Testis (tissue), 3 donors: ENCODE results near the gene GMEB2. TPM values are rescaled to one million over a fixed set of nuclear protein-coding genes. Genes with fewer than 3 reads are reported as not detected.

Experiments
- DNase-seq: peaks from one replicate; pipeline ENCODE4 v3.0.0-alpha.2; 2019
- H3K27ac ChIP-seq, 2 donors: fragments of 200-600 bp; sonication (generic); one replicate each; pipeline ENCODE4 v1.5.1; 2019
- H3K27me3 ChIP-seq: fragments of 200-600 bp; sonication (generic); one replicate; pipeline ENCODE4 v1.5.1; 2019
- H3K36me3 ChIP-seq: fragments of 200-600 bp; sonication (generic); one replicate; pipeline ENCODE4 v1.5.1; 2017; ENCODE audit warnings: low read depth; ENCODE audit errors: missing control alignments
- H3K4me1 ChIP-seq: fragments of 200-600 bp; sonication (generic); one replicate; pipeline ENCODE4 v1.5.1; 2019
- H3K4me3 ChIP-seq, 2 donors: fragments of 200-600 bp; sonication (generic); one replicate each; pipeline ENCODE4 v1.5.1; 2017 to 2019
- H3K9me3 ChIP-seq: fragments of 200-600 bp; sonication (generic); one replicate; pipeline ENCODE4 v1.5.1; 2017
- POLR2A ChIP-seq: fragments of 450-650 bp; IDR thresholded peaks from one replicate; pipeline ENCODE4 v1.6.1; 2017; ENCODE audit warnings: antibody characterized with exemption, mild to moderate bottlenecking, moderate library complexity
- WGBS, 2 donors: methylation state at CpG; one replicate each; pipeline ENCODE4 v1.1.5; 2018; 5-methylcytosine and 5-hydroxymethylcytosine counted together
- intact Hi-C: fragments of 100-400 bp; cut with DNase I; formaldehyde crosslinking; loops from one replicate; pipeline ENCODE4 v1.15.1; 2023; ENCODE audit warnings: low total_unique reads
- polyA plus RNA-seq: library from polyadenylated mRNA; stranded (reverse); fragments of 350-450 nt; fragmentation: Illumina TruSeq; extraction: RNeasy Lipid Tissue Mini Kit (QIAGEN cat#74804); gene quantifications from one replicate; pipeline ENCODE4 v1.2.3, GENCODE V29; 2014; ENCODE audit warnings: low read depth, low replicate concordance; ENCODE audit not compliant: insufficient read depth
- total RNA-seq, 2 donors: library from RNA; depleted of rRNA; stranded (reverse); fragments of >200 nt; gene quantifications; one replicate each; pipeline ENCODE4 v1.2.3, GENCODE V29; 2016
- TF ChIP-seq, protein P1 (sequence below), 3 experiments: fragments of 450-650 bp in 2 of 3; fragments of 200-600 bp in 1 of 3; sonication (generic) in 1 of 3; IDR thresholded peaks; one replicate each; pipeline ENCODE4 v1.5.1; 2016 to 2019; ENCODE audit warnings: antibody characterized with exemption in 3 of 3, mild to moderate bottlenecking in 2 of 3, moderate library complexity in 1 of 3

Gene GMEB2
- total and polyA plus RNA-seq, 3 donors from 2014 or later = 20.3 to 33.1 (median 31.0) TPM

DNA sequence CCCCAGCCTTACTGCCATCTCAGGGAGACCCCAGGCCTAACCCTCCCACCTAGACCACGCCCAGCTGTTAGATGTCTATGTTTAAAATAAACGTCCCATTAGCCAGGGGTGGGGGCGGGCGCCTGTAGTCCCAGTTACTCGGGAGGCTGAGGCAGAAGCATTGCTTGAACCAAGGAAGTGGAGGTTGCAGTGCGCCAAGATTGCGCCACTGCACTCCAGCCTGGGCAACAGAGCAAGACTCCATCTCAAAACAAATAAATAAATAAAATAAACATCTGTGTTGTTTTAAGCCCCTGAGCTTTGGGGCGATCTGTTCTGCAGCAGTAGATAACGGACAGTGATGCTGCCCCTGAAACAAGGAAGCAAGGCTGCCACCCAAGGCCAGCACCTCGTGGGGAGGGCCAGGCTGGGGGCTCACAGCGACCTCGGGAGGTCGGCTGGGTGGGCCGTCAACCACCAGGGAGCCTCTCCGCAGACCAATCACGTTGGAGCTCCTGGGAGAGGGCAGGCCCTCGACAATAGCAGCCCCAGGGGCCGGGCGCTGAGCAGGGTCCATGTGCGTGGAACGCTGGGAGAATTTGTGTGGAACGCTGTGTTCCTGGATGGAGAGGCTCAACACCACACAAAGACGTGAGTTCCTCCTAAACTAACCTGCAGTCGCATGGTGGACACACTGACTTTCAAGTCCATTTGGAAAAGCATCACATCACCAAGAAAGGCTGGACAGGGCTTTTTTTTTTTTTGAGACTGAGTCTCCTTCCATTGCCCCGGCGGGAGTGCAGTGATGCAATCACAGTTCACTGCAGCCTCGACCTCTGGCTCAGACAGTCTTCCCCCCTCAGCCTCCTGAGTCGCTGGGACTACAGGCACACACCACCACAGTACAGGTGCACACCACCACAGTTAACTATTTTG, 51.8 kb downstream of the GMEB2 start:
- Histone ChIP-seq H3K9me3 (no peaks in the 10 kb centered on the region), H3K4me3 (no peak overlapping the region)
- DNase-seq = no peak

GRCh38 chr20:63574156-63574828, 52.6 kb downstream of the GMEB2 start, which contains the start of gene HELZ2:
Gene HELZ2 (minus strand): TSS chr20:63574239. CDS start chr20:63572385, 1,854 bp downstream.
- no peaks in the 10 kb centered on the region for H3K9me3 ChIP-seq
- H3K27ac ChIP-seq = peak within 1 kb of the TSS; percentile 56 to 80
- WGBS, 2 donors = 28% methylated on average over 12 of the region's 40 CpGs; no CpG with 5 or more reads in 1 of the 2 donors
- peak within 1 kb of the TSS; percentile 67 to 81 for H3K4me3 ChIP-seq
- intact Hi-C loops = no loop called here
- DNase-seq = peak; percentile 81
- H3K4me1 ChIP-seq = peaks cover 6% of the 10 kb centered on the region
- no peaks in the 10 kb centered on the region for H3K27me3 ChIP-seq
- TF ChIP-seq, protein P1, sequence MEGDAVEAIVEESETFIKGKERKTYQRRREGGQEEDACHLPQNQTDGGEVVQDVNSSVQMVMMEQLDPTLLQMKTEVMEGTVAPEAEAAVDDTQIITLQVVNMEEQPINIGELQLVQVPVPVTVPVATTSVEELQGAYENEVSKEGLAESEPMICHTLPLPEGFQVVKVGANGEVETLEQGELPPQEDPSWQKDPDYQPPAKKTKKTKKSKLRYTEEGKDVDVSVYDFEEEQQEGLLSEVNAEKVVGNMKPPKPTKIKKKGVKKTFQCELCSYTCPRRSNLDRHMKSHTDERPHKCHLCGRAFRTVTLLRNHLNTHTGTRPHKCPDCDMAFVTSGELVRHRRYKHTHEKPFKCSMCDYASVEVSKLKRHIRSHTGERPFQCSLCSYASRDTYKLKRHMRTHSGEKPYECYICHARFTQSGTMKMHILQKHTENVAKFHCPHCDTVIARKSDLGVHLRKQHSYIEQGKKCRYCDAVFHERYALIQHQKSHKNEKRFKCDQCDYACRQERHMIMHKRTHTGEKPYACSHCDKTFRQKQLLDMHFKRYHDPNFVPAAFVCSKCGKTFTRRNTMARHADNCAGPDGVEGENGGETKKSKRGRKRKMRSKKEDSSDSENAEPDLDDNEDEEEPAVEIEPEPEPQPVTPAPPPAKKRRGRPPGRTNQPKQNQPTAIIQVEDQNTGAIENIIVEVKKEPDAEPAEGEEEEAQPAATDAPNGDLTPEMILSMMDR (IDR thresholded peaks at IDR 0.05) = no peak
- no peak for TF ChIP-seq POLR2A
- H3K36me3 ChIP-seq = no peaks in the 10 kb centered on the region

More for the DNA sequence above, 51.8 kb downstream of the GMEB2 start:
- Histone ChIP-seq H3K27me3 (no peaks in the 10 kb centered on the region), H3K4me1 (peaks cover 6% of the 10 kb centered on the region), H3K36me3 (no peaks in the 10 kb centered on the region), H3K27ac (peak overlapping the region in 1 of 2 donors; percentile 56)
- intact Hi-C loops = no loop called here
- WGBS, 2 donors = 58 to 69% methylated on average over 27 to 28 of the region's 28 CpGs
- TF ChIP-seq, protein P1 (IDR thresholded peaks at IDR 0.05) = no peak
- TF ChIP-seq POLR2A = no peak

GRCh38 chr20:63573647-63574131, 53.2 kb downstream of the GMEB2 start:
- H3K27me3 ChIP-seq = no peaks in the 10 kb centered on the region
- peak overlapping the region; percentile 67 to 81 for H3K4me3 ChIP-seq
- H3K9me3 ChIP-seq = no peaks in the 10 kb centered on the region
- H3K4me1 ChIP-seq = peaks cover 6% of the 10 kb centered on the region
- H3K27ac ChIP-seq = peak overlapping the region; percentile 56 to 80
- DNase-seq = no peak
- TF ChIP-seq, protein P1 (IDR thresholded peaks at IDR 0.05) = no peak
- no peak for TF ChIP-seq POLR2A
- intact Hi-C loops = no loop called here
- H3K36me3 ChIP-seq = no peaks in the 10 kb centered on the region
- WGBS, 2 donors = 25 to 52% methylated on average over 14 to 21 of the region's 24 CpGs

DNA sequence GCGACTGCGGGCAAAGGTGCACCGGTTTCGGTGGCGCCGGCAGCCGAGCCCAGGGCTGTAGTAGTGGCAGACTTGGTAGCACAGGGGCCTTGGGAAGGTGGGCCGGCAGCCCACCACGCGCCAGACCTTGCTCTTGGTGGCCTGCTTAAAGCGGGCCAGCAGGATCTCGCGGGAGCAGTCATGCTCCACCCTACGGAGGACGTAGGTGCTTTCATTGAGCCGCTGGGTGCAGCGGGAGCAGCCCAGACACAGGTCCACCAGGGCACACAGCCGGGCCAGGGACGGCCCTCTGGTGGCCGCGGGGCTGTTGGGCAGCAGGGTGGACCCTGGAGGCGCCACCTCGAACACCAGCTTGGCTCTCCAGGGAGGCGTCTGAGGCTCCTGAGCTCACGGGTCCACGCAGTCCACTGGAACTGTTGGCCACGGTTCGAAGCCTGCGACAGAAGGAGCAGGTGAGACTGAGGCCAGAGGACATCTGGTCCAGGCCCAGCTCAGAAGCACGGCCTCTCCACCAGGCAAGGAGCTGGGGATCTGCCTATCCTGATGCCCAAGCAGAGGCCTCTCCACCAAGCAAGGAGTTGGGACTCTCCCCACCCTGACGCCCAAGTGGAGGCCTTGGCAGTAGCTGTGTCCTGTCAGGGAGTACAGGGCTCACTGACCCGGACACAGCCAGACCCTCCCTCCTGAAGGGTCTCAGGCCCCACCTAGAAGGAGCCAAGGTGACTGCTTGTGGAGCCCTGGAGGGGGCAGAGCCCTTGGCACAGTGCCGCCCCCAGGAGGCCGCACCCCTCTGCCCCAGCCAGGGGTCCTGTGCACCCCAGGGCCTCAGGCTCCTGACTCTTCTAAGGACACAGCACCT, 53.9 kb downstream of the GMEB2 start:
- no peaks in the 10 kb centered on the region for H3K9me3 ChIP-seq
- no peaks in the 10 kb centered on the region for H3K27me3 ChIP-seq
- no peak for TF ChIP-seq POLR2A
- TF ChIP-seq, protein P1 (IDR thresholded peaks at IDR 0.05) = no peak
- H3K36me3 ChIP-seq = no peaks in the 10 kb centered on the region
- intact Hi-C loops = no loop called here
- peaks cover 6% of the 10 kb centered on the region for H3K4me1 ChIP-seq
- peak overlapping the region; percentile 56 to 80 for H3K27ac ChIP-seq
- H3K4me3 ChIP-seq = peak overlapping the region; percentile 67 to 81
- WGBS, 2 donors = 90 to 98% methylated on average over 8 to 34 of the region's 34 CpGs
- no peak for DNase-seq
